GM12878 (cell line): ENCODE results near the gene SLC25A44. TPM values are rescaled to one million over a fixed set of nuclear protein-coding genes. Genes with fewer than 3 reads are reported as not detected.

Experiments
- ATAC-seq: fragments of 200-7000 bp; cut with Tn5 transposase; 3 replicates; pipeline ENCODE4 v1.9.1; 2020; ENCODE audit warnings: mild to moderate bottlenecking, moderate library complexity
- BruUV-seq: library from RNA; stranded (reverse); fragments of 400-500 nt; replicated peaks from 2 replicates; lab custom pipeline; 2021; lab: Mats Ljungman, UMichigan
- CTCF ChIA-PET: fragments of 300-600 bp; sonication (Branson Sonifier 250); formaldehyde crosslinking; extraction: SDS; loops from one replicate; lab custom pipeline; 2021; ENCODE audit warnings: inconsistent platforms; lab: Yijun Ruan, JAX
- POLR2A ChIA-PET: fragments of 350-600 bp; formaldehyde crosslinking; extraction: SDS; loops from one replicate; lab custom pipeline; 2021; ENCODE audit warnings: inconsistent platforms; lab: Charles Lee
- RAD21 ChIA-PET: fragments of 300-600 bp; sonication (Branson Sonifier 250); formaldehyde crosslinking; loops from one replicate; lab custom pipeline; 2023; ENCODE audit warnings: antibody characterized with exemption; ENCODE audit not compliant: unreplicated experiment; lab: Charles Lee
- SMC1A ChIA-PET: fragments of 300-600 bp; sonication (Branson Sonifier 250); formaldehyde crosslinking; loops from one replicate; lab custom pipeline; 2023; ENCODE audit not compliant: unreplicated experiment, uncharacterized antibody; lab: Charles Lee
- DNase-seq: peaks from one replicate; pipeline ENCODE4 v3.0.0-alpha.2; 2011; ENCODE audit warnings: low read depth, low spot score
- FAIRE-seq: peaks from 3 replicates; lab custom pipeline; 2011; peaks lifted over from hg19 to GRCh38; lab: Jason Lieb, UNC
- H2AFZ ChIP-seq: 2 replicates; pipeline ENCODE4 v1.6.0; 2011; ENCODE audit warnings: low read depth, low read length, control low read depth; ENCODE audit not compliant: control insufficient read depth
- H3K27ac ChIP-seq: 2 replicates; pipeline ENCODE4 v1.5.1; 2011; ENCODE audit warnings: control low read depth; ENCODE audit not compliant: control insufficient read depth, insufficient read depth
- H3K27me3 ChIP-seq, 2 experiments: replicated peaks in 1 of 2; 2 replicates each; pipeline versions ENCODE4 v1.6.0 to v1.6.1; 2011; ENCODE audit warnings: low read length in 1 of 2; ENCODE audit not compliant: control insufficient read depth in 2 of 2, insufficient read depth in 2 of 2
- H3K36me3 ChIP-seq, 2 experiments: 2 replicates each; pipeline ENCODE4 v1.5.1; 2011; ENCODE audit warnings: low read length in 1 of 2; ENCODE audit not compliant: control insufficient read depth in 2 of 2, insufficient read depth in 2 of 2
- H3K4me1 ChIP-seq: 2 replicates; pipeline ENCODE4 v1.6.1; 2011; ENCODE audit warnings: mild to moderate bottlenecking, low read length, moderate library complexity, mixed read lengths; ENCODE audit not compliant: control insufficient read depth, insufficient read depth
- H3K4me2 ChIP-seq: 2 replicates; pipeline ENCODE4 v1.6.0; 2011; ENCODE audit warnings: control low read depth; ENCODE audit not compliant: control insufficient read depth, insufficient read depth
- H3K4me3 ChIP-seq: fragments of 200-600 bp; sonication (generic); 2 replicates; pipeline ENCODE4 v1.5.1; 2016
- H3K79me2 ChIP-seq: 2 replicates; pipeline ENCODE4 v1.6.0; 2011; ENCODE audit warnings: low read length; ENCODE audit not compliant: control insufficient read depth, insufficient read depth
- H3K9ac ChIP-seq: 2 replicates; pipeline ENCODE4 v1.8.0; 2011; ENCODE audit warnings: low read length, control low read depth, mixed read lengths; ENCODE audit not compliant: control insufficient read depth, insufficient read depth
- H3K9me3 ChIP-seq: replicated peaks from 3 replicates; pipeline ENCODE4 v1.5.1; 2011; ENCODE audit warnings: mild to moderate bottlenecking, low read length; ENCODE audit not compliant: control insufficient read depth, insufficient read depth
- H4K20me1 ChIP-seq: 2 replicates; pipeline ENCODE4 v1.6.0; 2011; ENCODE audit not compliant: control insufficient read depth, insufficient read depth
- BCL11A ChIP-seq: IDR thresholded peaks from 2 replicates; pipeline ENCODE4 v1.6.1; 2011; ENCODE audit warnings: low read depth, low read length
- BRCA1 ChIP-seq: IDR thresholded peaks from 2 replicates; pipeline ENCODE4 v1.6.1; 2011; ENCODE audit warnings: low read depth, low read length, improper control_type of control experiment
- ESRRA ChIP-seq: IDR thresholded peaks from 2 replicates; pipeline ENCODE4 v1.6.1; 2012; ENCODE audit warnings: mild to moderate bottlenecking, low read length, improper control_type of control experiment
- RAD21 ChIP-seq: IDR thresholded peaks from 2 replicates; pipeline ENCODE4 v1.6.1; 2011; ENCODE audit warnings: mild to moderate bottlenecking, low read depth, low read length, moderate library complexity; ENCODE audit not compliant: insufficient read depth
- TAF1 ChIP-seq: IDR thresholded peaks from 2 replicates; pipeline ENCODE4 v1.6.1; 2011; ENCODE audit warnings: mild to moderate bottlenecking, low read depth, low read length, borderline replicate concordance
- ZNF384 ChIP-seq: IDR thresholded peaks from 2 replicates; pipeline ENCODE4 v1.6.1; 2012; ENCODE audit warnings: low read depth, mild to moderate bottlenecking, low read length, improper control_type of control experiment, borderline replicate concordance
- WGBS: methylation state at CpG from one replicate; pipeline ENCODE4 v1.1.6; 2016; ENCODE audit warnings: low lambda C conversion rate; ENCODE audit not compliant: insufficient replicate concordance, insufficient coverage; ENCODE audit errors: missing lambda C conversion rate; 5-methylcytosine and 5-hydroxymethylcytosine counted together
- in situ Hi-C: fragments of 300-500 bp; cut with MboI; formaldehyde crosslinking; loops from 9 replicates; pipeline ENCODE4 v1.14.3; 2018; ENCODE audit warnings: mixed read lengths
- intact Hi-C: fragments of 100-400 bp; cut with micrococcal nuclease; formaldehyde crosslinking; loops from one replicate; pipeline ENCODE4 v1.14.2; 2022; ENCODE audit not compliant: unreplicated experiment
- polyA plus RNA-seq, 11 experiments: library from polyadenylated mRNA; depleted of rRNA in 4 of 11; unstranded in 6 of 11; stranded (reverse) in 5 of 11; fragments of >200 nt; fragmentation: Nextera tagmentation in 4 of 11; fragmentation: Illumina TruSeq in 1 of 11; extraction: Ambion mirVana in 4 of 11; extraction: Trizol in 1 of 11; gene quantifications; 1 replicate in 1 of 11; 2 replicates in 10 of 11; pipeline versions ENCODE4 v1.2.1 to v1.2.3, GENCODE V29; 2011 to 2016; ENCODE audit warnings: inconsistent platforms in 2 of 11, missing spikeins in 2 of 11, low read depth in 1 of 11
- total RNA-seq, 4 experiments: library from RNA; depleted of rRNA in 3 of 4; stranded (reverse); fragments of >200 nt in 3 of 4; fragmentation: Illumina TruSeq in 1 of 4; extraction: Trizol in 1 of 4; gene quantifications; 2 replicates each; pipeline versions ENCODE4 v1.2.1 to v1.2.3, GENCODE V29; 2013 to 2021
- TF ChIP-seq, protein P1 (sequence below): IDR thresholded peaks from 2 replicates; pipeline ENCODE4 v1.6.1; 2012; ENCODE audit warnings: improper control_type of control experiment, low read depth, low read length; ENCODE audit not compliant: insufficient replicate concordance
- TF ChIP-seq, protein P2 (sequence below): IDR thresholded peaks from 2 replicates; pipeline ENCODE4 v1.6.1; 2011; ENCODE audit warnings: low read depth, mild to moderate bottlenecking, low read length, moderate library complexity, borderline replicate concordance; ENCODE audit errors: extremely low read depth
- TF ChIP-seq, protein P3 (sequence below): fragments of 150-350 bp; IDR thresholded peaks from 2 replicates; pipeline ENCODE4 v1.6.1; 2014; ENCODE audit warnings: mild to moderate bottlenecking, low read depth, low read length

Gene SLC25A44
- total and polyA plus RNA-seq, 10 of the 15 experiments (the other 5 are each of a cell fraction or from before 2014, with no cell fraction given) = 7.1 to 43.3 (median 30.4) TPM

DNA sequence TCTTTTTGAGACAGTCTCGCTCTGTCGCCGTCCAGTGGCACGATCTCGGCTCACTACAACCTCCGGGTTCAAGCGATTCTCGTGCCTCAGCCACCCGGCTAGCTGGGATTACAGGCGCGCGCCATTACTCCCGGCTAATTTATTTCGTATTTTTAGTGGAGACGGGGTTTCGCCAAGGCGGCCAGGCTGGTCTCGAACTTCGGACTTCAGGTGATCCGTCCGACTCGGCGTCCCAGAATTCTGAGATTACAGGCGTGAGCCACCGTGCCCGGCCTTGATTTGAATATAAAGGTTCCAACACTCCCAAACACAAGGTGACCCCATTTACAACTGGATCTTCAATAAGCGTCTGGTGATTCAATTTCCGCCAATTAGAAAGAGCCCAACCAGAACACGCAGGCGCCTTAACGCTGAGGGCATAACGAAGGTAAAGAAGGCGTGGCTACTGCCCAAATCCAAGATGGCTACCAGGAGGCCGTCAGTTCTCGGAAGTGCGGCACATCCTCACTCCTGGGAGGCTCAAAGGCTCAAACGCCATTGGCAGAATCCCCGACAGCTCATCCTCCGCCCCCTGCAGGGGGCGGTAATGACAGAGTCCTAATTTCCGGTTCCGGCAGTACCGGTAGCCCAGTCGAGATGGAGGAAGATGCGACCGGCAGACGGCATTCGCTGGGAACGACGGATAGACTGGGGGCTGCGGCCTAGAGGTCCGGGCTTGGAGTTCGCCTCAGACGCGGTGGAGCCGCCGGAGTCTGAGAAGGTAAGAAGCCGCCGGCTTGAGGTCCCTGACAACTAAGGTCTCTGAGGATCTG lies at the start of gene SLC25A44 (continued):
- TF ChIP-seq TAF1 (peak; percentile 70), BCL11A (0 out of 2 replicates have a peak, but pooled peaks have one; percentile 4)
- TF ChIP-seq, protein P1, sequence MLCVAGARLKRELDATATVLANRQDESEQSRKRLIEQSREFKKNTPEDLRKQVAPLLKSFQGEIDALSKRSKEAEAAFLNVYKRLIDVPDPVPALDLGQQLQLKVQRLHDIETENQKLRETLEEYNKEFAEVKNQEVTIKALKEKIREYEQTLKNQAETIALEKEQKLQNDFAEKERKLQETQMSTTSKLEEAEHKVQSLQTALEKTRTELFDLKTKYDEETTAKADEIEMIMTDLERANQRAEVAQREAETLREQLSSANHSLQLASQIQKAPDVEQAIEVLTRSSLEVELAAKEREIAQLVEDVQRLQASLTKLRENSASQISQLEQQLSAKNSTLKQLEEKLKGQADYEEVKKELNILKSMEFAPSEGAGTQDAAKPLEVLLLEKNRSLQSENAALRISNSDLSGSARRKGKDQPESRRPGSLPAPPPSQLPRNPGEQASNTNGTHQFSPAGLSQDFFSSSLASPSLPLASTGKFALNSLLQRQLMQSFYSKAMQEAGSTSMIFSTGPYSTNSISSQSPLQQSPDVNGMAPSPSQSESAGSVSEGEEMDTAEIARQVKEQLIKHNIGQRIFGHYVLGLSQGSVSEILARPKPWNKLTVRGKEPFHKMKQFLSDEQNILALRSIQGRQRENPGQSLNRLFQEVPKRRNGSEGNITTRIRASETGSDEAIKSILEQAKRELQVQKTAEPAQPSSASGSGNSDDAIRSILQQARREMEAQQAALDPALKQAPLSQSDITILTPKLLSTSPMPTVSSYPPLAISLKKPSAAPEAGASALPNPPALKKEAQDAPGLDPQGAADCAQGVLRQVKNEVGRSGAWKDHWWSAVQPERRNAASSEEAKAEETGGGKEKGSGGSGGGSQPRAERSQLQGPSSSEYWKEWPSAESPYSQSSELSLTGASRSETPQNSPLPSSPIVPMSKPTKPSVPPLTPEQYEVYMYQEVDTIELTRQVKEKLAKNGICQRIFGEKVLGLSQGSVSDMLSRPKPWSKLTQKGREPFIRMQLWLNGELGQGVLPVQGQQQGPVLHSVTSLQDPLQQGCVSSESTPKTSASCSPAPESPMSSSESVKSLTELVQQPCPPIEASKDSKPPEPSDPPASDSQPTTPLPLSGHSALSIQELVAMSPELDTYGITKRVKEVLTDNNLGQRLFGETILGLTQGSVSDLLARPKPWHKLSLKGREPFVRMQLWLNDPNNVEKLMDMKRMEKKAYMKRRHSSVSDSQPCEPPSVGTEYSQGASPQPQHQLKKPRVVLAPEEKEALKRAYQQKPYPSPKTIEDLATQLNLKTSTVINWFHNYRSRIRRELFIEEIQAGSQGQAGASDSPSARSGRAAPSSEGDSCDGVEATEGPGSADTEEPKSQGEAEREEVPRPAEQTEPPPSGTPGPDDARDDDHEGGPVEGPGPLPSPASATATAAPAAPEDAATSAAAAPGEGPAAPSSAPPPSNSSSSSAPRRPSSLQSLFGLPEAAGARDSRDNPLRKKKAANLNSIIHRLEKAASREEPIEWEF = no peak
- TF ChIP-seq, all 136 proteins: peak for 45

DNA sequence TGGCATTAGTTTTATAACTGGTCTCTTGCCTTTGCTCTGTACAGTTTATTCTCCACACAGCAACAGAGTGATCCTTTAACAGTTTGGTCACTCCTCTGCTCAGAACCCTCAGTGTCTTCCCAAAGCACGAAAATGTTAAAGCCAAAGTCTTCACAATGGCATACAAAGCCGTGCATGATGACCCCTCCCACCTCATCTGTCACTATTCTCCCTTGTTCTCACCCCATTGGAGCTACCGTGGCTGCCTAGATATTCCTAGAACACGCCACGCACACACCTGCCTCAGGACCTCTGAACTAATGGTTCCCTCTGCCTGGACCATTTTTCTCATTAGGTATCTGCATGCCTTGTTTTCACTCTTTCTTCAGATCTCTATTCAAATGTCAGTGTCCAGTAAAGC lies 49.2 kb upstream of the SLC25A44 start:
- H3K4me3 ChIP-seq = no peak overlapping the region
- no peaks in the 10 kb centered on the region for H3K9me3 ChIP-seq
- FAIRE-seq (no peak), DNase-seq (no peak), ATAC-seq (no peak)
- in situ Hi-C loops (loop anchor here (5.0 kb wide), 2 partner anchors 78 to 173 kb away; no protein-coding TSS in a partner anchor), intact Hi-C loops (loop anchor here (5.0 kb wide), 1 partner anchor 173 kb away; no protein-coding TSS in a partner anchor)
- H2AFZ ChIP-seq = no peak overlapping the region
- ChIA-PET SMC1A (interaction anchor here (1.1 to 22.3 kb wide), 7 partner anchors 12 to 175 kb away, joined by 3 to 411 read pairs (median 7); no protein-coding TSS in a partner anchor), POLR2A (interaction anchor here (9.0 kb wide), 1 partner anchor 80 kb away, joined by 84 read pairs; no protein-coding TSS in a partner anchor), RAD21 (interaction anchor here (11.9 to 17.9 kb wide), 2 partner anchors 54 to 82 kb away, joined by 139 to 361 read pairs; no protein-coding TSS in a partner anchor), CTCF (interaction anchor here (0.7 to 16.8 kb wide), 15 partner anchors 12 to 185 kb away, joined by 3 to 502 read pairs (median 4); partner anchors contain the start of genes PMF1, SLC25A44 and SMG5)
- H3K27ac ChIP-seq = no peak overlapping the region
- no peaks in the 10 kb centered on the region for H3K79me2 ChIP-seq
- no peaks in the 10 kb centered on the region for H3K27me3 ChIP-seq
- H3K9ac ChIP-seq = no peak overlapping the region
- no TSS peak for BruUV-seq
- 50% methylated on average over 5 of the region's 5 CpGs for WGBS
- H4K20me1 ChIP-seq = no peaks in the 10 kb centered on the region
- H3K4me2 ChIP-seq = no peak overlapping the region
- TF ChIP-seq ESRRA (no peak), RAD21 (no peak), BRCA1 (no peak), ZNF384 (no peak)
- TF ChIP-seq, protein P2, sequence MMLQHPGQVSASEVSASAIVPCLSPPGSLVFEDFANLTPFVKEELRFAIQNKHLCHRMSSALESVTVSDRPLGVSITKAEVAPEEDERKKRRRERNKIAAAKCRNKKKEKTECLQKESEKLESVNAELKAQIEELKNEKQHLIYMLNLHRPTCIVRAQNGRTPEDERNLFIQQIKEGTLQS = no peak
- TF ChIP-seq, protein P3, sequence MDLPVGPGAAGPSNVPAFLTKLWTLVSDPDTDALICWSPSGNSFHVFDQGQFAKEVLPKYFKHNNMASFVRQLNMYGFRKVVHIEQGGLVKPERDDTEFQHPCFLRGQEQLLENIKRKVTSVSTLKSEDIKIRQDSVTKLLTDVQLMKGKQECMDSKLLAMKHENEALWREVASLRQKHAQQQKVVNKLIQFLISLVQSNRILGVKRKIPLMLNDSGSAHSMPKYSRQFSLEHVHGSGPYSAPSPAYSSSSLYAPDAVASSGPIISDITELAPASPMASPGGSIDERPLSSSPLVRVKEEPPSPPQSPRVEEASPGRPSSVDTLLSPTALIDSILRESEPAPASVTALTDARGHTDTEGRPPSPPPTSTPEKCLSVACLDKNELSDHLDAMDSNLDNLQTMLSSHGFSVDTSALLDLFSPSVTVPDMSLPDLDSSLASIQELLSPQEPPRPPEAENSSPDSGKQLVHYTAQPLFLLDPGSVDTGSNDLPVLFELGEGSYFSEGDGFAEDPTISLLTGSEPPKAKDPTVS = no peak
- peaks cover 35% of the 10 kb centered on the region for H3K4me1 ChIP-seq
- no peaks in the 10 kb centered on the region; a peak in 1 of 4 replicates for H3K36me3 ChIP-seq
